NOMO-1 (cell line): ENCODE measurements around the gene HPSE2.
"Not testable (repeated sequence)": the region's sequence is repeated elsewhere in the genome, so short reads cannot be mapped to it uniquely, and the experiment has no call there.

Experiments used
- DNase-seq, 2 experiments: peaks; one replicate each; lab custom pipeline; 2025; ENCODE audit not compliant: unreplicated experiment in 2 of 2; lab: John Stamatoyannopoulos, UW

The HPSE2 gene

DNA sequence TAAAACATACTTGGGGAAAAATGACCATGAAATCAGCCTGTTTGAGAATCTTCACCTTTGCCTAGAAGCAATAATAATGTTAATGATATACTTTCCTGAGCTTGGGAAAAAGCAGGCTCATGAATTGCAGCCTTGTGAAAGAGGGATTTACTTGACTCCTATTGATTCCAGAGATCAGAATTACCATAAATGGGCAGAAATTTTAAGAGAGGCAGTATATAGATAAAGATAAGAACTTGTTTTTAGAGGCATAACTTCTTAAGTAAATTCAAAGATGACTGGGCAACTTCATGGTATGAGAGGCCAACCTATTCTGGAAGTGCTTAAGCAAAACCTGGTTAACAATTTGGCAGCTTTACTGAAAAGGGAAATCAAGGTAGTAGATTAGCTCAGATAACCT is 225.4 kb downstream of the HPSE2 start:
- no peak for DNase-seq

DNA sequence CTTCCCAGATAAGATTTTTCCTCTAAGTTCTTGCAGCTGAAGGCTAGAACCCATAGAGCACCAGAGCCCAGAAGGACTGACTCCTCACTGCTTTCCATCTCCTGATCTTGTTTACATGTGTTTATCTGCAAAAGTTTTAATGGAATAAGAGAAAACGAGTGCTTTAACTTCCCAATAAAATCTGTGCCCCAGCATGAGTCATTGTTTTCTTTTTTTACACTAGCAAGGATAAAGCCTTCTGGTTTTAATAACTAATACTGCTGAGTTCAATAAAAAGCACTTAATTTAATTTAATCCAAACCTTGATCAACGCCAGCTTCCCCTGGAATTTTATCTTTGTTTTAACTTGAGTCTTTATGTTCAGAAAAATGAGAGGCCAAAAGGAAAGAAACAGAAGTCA is 227.6 kb downstream of the HPSE2 start:
- no peak for DNase-seq

DNA sequence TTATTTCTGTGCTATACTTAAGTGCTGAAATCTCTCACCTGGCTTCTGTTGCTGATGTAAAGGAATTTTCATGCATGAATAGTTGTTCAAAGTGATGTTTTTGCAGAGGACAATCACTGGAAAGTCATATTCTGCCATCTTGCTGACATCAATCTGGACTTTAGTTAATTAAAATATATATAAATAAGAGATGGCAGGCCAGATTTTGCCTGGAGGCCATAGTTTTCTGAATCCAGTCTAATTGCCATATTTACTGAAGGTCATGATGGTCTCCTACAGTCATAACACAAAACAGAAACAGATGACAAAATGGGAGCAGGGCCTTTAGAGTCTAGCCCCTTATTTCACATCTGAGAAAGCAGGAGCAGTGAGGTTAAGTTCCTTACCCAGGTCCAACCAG is 228.2 kb downstream of the HPSE2 start:
- no peak for DNase-seq

DNA sequence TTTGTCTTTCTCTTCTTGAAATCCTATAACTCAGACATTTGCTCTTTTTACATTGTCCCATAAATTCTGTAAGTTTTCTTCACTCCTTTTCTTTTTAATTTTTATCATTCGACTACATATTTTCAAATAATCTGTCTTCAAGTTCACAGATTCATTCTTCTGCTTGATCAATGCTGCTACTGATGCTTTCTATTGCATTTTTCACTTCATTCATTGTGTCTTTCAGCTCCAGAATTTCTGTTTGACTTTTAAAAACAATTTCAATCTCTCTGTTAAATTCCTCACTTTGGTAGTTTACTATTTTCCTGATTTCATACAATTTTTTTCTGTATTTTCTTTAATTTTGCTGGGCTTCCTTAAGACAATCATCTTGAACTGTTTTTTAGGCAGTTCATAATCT is 230.4 kb downstream of the HPSE2 start:
- DNase-seq, result no peak

DNA sequence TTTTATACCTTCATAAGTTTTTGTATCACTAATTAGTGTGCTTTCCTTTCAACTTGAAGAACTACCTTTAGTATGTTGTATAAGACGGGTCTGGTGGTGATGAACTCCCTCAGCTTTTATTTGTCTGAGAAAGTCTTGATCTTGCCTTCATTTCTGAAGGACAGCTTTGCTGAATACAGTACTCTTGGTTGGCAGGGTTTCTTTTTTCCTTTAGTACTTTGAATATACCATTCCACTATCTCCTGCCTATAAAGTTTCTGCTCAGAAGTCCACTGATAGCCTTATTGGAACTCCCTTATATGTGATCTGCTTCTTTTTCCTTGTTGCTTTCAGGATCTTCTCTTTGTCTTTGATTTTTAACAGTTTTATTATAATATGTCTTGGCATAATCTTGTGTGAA is 230.9 kb downstream of the HPSE2 start:
- no peak for DNase-seq

DNA sequence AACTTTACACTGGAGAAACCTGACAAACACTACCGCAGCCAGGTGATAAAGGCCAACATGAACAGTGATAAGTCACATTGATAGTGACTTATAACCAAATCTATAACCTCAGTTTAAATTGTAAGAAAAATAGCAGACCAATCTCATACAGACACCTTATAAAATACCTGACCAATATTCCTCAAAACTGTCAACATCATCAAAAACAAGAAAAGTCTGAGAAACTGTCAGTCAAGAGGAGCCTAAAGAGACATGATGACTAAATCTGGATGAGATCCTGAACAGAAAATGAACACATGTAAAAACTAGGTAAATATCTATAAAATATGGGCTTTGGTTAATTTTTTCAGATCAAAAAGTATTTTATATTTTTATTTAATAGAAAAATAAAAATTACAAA is 233.3 kb downstream of the HPSE2 start:
- DNase-seq, result no peak

DNA sequence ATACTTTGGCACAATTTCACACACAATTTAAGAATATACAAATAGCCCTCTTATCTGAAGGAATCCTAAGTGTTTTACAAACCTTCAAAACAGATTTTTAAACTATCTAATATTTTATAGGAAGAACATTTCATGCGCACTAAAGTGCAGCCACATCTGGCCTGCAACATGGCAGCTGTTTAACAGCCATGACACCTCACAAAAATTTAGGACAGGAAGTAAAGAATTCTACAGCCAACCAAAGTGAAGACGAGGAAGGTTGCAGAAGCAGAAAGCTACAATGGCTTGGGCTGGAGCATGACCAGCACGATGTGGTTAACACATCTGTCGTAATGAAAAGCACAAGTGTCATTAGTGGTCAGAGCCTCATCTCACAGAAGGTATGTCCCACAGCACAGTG is 238.1 kb downstream of the HPSE2 start:
- DNase-seq, result no peak

DNA sequence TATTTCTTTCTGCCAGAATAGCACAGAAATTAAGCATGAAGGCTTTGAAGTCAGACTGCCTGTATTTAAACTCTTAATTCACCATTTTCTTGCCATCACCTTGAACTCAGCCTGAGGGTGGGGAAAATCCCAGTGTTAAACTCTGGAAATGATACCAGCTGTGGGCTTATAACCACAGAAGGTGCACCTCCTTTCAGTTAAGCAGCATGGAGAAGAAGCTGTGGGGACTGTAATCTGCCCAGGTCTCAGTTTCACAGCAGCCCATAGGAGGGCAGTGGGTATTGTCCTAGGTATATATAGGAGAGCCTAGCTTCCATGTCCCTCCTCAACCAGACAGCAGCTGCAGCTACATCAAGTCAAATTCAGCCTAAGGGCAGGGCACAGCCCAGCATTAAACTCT is 241.6 kb downstream of the HPSE2 start:
- DNase-seq, result no peak

DNA sequence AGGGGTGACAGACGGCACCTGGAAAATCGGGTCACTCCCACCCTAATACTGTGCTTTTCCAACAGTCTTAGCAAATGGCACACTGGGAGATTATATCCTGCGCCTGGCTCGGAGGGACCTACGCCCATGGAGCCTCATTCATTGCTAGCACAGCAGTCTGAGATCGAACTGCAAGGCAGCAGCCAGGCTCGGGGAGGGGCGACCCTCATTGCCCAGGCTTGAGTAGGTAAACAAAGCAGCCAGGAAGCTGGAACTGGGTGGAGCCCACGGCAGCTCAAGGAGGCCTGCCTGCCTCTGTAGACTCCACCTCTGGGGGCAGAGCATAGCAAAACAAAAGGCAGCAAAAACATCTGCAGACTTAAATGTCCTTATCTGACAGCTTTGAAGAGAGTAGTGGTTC is 251.9 kb downstream of the HPSE2 start:
- DNase-seq, result not testable (repeated sequence)

DNA sequence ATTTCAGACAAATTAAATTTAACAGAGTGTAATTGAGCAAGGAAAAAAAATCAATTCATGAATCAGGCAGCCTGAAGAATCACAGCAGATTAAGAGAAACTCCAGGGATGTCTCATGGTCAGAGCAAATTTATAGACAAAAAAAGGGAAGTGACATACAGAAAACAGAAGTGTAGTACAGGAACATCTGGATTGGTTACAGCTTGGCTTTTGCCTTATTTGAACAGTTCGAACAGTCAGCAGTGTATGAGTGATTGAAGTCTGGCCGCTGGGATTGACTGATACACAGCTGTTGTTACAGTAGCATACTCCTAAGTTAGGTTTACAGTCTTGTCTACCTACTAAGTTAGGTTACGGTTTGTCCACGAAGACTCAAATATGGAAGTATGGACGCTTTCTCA is 255.3 kb downstream of the HPSE2 start:
- peak; percentile 59 to 73 for DNase-seq

DNA sequence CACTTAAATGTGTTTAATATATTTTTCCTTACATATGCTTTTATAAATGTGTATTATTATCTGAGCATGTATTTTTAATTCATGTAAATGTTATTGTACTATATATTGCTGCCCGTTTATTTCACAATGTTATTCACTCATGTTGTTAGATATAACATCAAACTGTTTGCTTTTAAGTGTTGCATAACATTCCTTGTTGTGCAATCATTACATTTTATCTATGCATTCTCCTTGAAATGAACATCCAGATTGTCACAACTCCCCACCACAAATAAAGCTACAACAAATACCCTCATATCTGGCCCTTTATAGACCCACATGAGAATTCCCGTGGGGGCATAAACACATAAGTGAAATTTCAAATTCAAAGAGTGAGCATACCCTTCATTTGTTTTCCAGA is 264.2 kb downstream of the HPSE2 start:
- DNase-seq, result peak in 1 of 2 experiments; percentile 32

DNA sequence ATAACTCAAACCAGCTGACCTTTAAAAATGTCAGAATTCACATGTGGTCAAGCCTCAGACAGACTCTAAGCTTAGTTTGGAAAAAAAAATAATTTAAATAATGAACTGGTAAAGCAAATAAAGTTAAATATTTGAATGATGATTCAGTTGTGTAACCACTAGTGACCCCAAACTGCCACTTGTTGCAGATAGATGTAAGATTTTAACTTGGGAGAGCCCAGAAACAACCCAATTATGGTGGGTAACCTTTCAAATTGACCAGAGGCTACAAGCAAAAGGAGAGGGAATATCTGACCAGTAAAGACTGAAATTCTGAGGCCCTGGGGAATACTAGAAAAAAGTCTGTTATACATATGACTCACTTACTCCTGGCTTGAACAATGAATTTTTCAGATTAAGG is 268.1 kb downstream of the HPSE2 start:
- no peak for DNase-seq

DNA sequence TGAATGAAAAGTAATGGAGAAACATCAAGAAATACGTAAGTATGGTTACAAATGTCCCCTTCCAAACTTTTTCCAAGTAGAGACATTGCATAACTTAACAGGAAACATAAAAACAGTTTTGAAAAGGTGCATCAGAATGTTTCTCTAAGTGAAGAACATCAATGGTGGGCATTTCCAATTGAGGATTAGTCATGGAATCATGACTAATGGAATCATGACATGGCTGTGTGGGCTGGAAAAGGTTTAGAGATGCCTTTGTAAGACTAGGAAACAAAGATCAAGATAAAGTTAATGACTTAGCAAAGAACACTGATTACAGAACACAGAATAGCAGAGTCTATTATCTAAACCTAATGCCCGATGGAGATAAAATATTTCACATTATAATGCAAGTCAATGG is 272.0 kb downstream of the HPSE2 start:
- DNase-seq, result no peak

DNA sequence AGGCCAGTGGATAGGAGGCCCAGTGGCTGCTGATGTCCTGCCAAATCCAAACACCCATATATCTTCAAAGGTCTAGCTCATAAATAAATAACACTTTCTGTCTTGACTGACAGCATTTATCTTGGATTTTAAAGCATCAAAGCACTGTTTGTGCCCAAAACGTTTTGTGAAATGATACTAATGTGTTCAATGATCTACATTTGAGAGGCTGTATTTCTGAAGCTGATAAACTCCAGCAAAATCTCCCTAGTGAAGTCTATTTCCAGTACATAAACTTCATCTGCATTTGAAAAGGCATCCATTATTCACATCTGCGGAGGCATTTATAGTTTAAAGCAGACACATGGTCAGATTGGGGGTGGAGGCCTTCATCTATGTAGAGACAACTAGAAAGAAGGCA is 276.3 kb downstream of the HPSE2 start:
- no peak for DNase-seq

DNA sequence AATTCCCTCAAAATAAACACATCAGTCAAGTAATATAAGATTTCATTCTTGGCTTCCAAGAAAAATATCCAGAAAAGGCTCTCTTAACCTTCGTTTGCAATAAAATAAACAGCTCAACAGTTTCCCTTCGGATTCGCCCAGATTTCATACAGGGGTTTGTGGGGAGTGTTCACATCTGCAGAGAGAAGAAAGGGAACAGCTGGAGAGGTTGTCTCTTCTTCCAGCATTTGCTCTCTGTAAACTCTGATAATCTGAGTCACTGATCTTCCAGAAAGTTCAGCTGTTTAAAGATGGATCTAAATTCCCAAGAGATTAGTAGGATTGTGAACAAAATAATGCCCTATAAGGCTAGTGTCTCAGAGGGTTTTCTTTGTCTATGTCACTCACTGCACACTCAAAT is 277.9 kb downstream of the HPSE2 start:
- DNase-seq, result no peak

DNA sequence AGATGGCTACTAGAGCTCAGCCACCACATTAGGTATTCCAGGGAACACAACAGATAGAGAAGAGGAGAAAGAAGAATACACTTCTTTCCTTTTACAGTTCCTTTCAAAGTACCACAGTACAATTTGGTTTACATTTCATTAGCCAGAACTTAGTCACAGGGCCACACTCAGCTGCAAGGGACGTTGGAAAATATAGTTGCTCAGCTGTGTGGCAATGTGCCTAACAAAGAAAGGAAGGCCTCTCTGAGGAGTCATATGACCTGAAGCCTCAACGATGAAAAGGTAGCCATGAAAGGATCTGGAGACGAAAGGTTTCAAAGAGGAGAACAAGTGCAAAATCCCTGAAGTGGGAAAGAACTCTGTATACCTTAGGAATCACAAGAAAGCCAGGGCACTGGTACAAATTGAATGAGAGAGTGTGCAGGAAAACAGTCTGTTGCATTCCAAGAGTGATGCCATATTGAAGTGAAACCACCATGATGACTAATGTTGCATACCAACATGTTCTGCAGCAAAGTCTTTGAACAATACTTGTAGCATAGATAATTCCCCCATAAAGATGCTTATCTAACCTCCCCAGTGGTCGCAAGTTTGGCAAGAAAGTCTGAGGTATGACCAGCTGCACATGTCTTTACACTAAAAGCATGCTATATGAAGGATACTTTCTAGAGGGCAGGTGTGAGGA is 278.9 kb downstream of the HPSE2 start:
- no peak for DNase-seq

DNA sequence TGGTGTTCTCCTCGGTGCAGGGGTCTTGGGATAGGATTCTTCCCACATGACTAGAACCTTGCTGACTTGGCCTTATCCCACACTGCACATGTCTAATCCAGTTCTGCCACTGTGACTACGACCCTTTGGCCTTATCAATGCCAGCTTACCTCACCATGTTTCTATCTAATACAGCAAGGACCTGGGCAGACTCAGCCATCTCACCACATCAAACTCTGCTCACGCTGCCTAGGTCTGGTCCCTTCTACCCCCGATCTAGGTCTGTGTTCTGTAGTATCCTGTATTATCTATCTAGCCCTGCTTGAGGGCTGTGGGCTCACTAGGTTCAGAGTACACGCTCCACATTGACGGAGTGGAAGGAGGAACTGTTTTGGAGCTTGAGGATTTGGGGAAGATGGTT is 282.4 kb downstream of the HPSE2 start:
- DNase-seq, result no peak

DNA sequence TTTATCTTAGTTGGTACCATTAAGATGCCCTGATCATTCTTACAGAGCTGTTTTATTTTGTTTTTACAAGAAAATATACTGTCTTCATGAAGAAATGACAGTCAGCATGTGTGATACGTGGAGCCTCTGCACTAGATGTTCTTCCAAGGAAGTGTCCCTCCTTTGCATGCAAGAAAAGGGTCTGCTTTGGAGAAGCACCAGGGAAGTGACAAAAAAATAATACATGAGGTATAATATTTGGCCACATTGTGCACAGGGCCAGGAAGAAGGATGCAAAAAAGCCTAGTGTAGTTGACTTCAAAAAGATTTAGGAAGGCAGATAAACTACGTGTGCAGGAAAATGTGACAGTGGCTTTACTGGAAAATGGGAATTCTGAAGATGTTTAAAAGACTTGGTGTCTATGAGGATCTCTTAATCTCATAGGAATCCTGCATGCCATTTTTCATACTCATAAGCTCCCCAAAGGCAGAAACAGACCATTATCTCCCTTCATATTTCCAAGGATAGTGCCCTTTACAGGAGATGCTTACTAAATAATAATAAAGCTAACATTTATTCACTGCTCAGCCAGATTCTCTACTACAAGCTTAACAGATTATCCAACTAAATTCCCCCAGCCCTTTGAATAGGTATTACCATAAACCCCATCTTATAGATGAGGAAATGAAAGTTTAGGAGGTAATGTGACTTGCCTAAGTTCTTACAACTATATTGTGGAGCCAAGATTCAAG is 284.2 kb downstream of the HPSE2 start:
- no peak for DNase-seq

DNA sequence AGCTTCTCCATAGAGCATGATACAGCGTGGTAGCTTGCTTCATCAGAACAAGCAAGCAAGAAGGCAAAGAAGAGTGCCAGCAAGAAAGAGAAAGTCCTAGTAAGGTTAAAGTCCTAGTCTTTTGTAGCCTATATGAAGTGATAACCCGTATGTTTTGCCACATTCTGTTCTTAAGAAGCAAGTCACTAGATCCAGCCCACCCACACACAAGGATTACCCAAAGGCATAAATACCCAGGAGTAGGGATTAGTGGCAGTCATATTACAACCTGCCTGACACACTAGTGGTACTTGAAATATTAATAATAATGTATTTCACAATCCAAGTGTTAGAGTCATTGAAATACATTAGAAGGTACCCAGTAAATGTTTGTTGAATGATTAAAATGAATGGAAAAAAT is 285.5 kb downstream of the HPSE2 start:
- no peak for DNase-seq

DNA sequence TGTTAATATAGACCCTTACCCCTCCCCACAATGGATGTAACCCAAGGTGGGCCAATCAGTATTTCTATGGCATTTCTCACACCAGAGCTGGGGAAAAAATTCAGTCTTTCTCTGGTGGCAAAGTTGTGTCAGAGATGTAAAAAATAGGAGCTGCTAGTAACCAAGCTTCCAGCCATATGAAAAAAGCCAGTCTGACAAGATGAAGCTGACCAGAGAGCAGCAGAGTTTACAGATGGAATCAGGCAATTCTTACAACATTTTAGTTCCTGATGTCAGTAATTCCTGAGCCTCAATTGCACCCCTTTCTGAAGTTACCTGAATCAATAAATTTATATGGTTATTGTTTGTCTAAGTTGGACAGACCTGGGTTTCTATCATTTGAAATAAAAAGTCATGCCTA is 286.3 kb downstream of the HPSE2 start:
- no peak for DNase-seq

DNA sequence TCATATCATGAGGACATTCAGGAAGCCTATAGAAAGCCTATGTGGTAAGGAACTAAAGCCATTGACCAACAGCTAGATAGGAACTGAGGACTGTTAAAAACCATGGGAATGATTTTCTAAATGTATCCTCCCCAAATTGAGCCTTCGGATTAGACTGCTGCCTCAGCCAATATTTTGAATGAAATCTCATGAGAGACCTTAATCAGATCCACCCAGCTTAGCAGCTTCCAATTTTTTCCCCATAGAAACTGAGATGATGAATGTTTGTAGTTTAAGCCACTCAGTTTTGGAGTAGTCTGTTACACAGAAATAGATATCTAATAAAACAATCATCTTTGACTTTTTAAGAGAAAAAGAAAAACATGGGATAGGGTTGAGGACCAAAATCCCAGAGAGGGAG is 292.0 kb downstream of the HPSE2 start:
- no peak for DNase-seq

DNA sequence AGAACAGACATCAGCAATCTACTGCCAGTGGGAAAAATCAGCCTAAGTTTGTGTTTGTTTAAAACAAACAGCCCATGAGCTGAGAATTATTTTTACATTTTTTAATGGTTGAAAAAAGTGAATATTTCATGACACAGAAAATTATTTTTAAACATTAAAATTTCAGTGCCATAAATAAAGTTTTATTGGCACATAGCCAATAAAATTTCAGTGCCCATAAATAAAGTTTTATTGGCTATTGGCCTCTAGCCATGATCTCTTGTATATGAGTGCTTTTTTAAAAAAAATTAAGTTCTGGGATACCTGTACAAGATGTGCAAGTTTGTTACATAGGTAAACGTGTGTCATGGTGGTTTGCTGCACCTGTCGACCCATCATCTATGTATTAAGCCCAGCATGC is 305.9 kb downstream of the HPSE2 start:
- DNase-seq, result no peak

DNA sequence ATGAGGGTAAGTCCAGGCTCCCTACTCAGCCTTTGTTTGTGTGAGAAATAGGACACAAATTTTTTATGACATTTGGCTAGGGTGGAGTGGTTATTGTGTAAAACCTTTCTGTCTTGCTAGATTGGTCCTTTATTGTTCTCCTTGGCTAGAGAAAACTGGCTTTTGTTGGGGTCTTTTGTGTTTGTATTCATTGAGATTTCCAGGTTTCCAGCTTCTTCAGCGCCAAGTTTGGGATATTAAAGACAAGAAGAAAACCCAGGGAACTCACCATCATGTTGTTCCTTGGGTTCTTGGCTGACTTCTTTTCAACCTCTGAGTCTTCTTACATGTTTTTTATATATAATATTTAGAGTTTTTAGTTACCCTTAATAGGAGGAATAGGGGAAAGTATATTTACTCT is 310.0 kb downstream of the HPSE2 start:
- DNase-seq, result no peak
